Effector CD4-positive, alpha-beta T cell (primary cell): ENCODE results near the gene RBM27.
"Not testable (repeated sequence)": the region's sequence is repeated elsewhere in the genome, so short reads cannot be mapped to it uniquely, and the experiment has no call there.

Source experiments
- DNase-seq: peaks from one replicate; pipeline ENCODE4 v3.0.0-alpha.2; 2020
- total RNA-seq: gene quantifications from one replicate; lab custom pipeline; 2026; lab: John Stamatoyannopoulos, UW

RBM27 gene
- 49.9 reads per million, percentile 68 among the genes with 10 or more reads in this experiment for total RNA-seq

GRCh38 chr5:146203011-146203871 is at the start of gene RBM27:
TSS of gene RBM27 (plus strand) at chr5:146203605. CDS start at chr5:146203766, 161 bp downstream.
- peak; percentile 92 for DNase-seq

GRCh38 chr5:146158255-146158654 is 45.1 kb upstream of the RBM27 start:
- DNase-seq = no peak

- no peak for DNase-seq
Measured at GRCh38 chr5:146164382-146164781, 39.0 kb upstream of the RBM27 start.

GRCh38 chr5:146165460-146165859 is 37.9 kb upstream of the RBM27 start:
- DNase-seq = no peak

- no peak for DNase-seq
Measured at GRCh38 chr5:146165903-146166302, 37.5 kb upstream of the RBM27 start.

GRCh38 chr5:146169076-146169475 is 34.3 kb upstream of the RBM27 start:
- no peak for DNase-seq

- DNase-seq = not testable (repeated sequence)
Measured at GRCh38 chr5:146173049-146173448, 30.4 kb upstream of the RBM27 start.

- DNase-seq = no peak
Measured at GRCh38 chr5:146173597-146173996, 29.8 kb upstream of the RBM27 start.

GRCh38 chr5:146176805-146177204 is 26.6 kb upstream of the RBM27 start:
- DNase-seq = no peak

GRCh38 chr5:146179696-146180095 is 23.7 kb upstream of the RBM27 start:
- DNase-seq = no peak

GRCh38 chr5:146183403-146183802 is 20.0 kb upstream of the RBM27 start:
- not testable (repeated sequence) for DNase-seq

GRCh38 chr5:146185161-146185560 is 18.2 kb upstream of the RBM27 start:
- no peak for DNase-seq

GRCh38 chr5:146188358-146188757 is 15.0 kb upstream of the RBM27 start:
- DNase-seq = no peak

- DNase-seq = no peak
Measured at GRCh38 chr5:146192571-146193043, 10.8 kb upstream of the RBM27 start.

- DNase-seq = no peak
Measured at GRCh38 chr5:146193285-146193684, 10.1 kb upstream of the RBM27 start.

- DNase-seq = not testable (repeated sequence)
Measured at GRCh38 chr5:146194997-146195396, 8.4 kb upstream of the RBM27 start.

- no peak for DNase-seq
Measured at GRCh38 chr5:146196459-146197048, 6.9 kb upstream of the RBM27 start.

- no peak for DNase-seq
Measured at GRCh38 chr5:146199176-146199815, 4.1 kb upstream of the RBM27 start.

- not testable (repeated sequence) for DNase-seq
Measured at GRCh38 chr5:146201795-146202194, 1.6 kb upstream of the RBM27 start.

- peak; percentile 16 for DNase-seq
Measured at GRCh38 chr5:146203872-146204192, 427 bp downstream of the RBM27 start.

- DNase-seq = no peak
Measured at GRCh38 chr5:146205499-146206202, 2.2 kb downstream of the RBM27 start.

- no peak for DNase-seq
Measured at GRCh38 chr5:146206257-146206656, 2.9 kb downstream of the RBM27 start.
